ENCODE data around the gene AKR1C3.
"Not testable (repeated sequence)": the region's sequence is repeated elsewhere in the genome, so short reads cannot be mapped to it uniquely, and the experiment has no call there.

- TF ChIP-seq CTCF (IDR thresholded peaks at IDR 0.05; ENCODE audit: poor library complexity); EZH2 (IDR thresholded peaks at IDR 0.05; ENCODE audit: borderline replicate concordance); EZH2phosphoT487 (IDR thresholded peaks at IDR 0.05; ENCODE audit: low read depth, severe bottlenecking, unreplicated experiment): not testable (repeated sequence)
Observed at GRCh38 chr10:5060791-5061190, 33.4 kb upstream of the AKR1C3 start.

Data from hepatocyte (in vitro differentiated cells).